Aorta (tissue), 5 donors: ENCODE results near the gene CFAP97D1. TPM values are rescaled to one million over a fixed set of nuclear protein-coding genes. Genes with fewer than 3 reads are reported as not detected.

Source experiments
- ATAC-seq: fragments of 200-7000 bp; cut with Tn5 transposase; one replicate; pipeline ENCODE4 v1.9.1; 2022; ENCODE audit warnings: moderate library complexity; ENCODE audit not compliant: low FRiP score
- DNase-seq, 2 donors: peaks; one replicate each; pipeline ENCODE4 v3.0.0-alpha.2; 2020
- H3K27ac ChIP-seq, 2 donors: one replicate each; pipeline ENCODE4 v1.5.1; 2013; ENCODE audit warnings: low read length in 2 of 2, mild to moderate bottlenecking in 2 of 2, moderate library complexity in 2 of 2, control low read depth in 1 of 2, inconsistent platforms in 1 of 2, low read depth in 1 of 2
- H3K27me3 ChIP-seq, 2 donors: one replicate each; pipeline ENCODE4 v1.6.1; 2013; ENCODE audit warnings: control low read depth in 1 of 2, low read length in 1 of 2, mild to moderate bottlenecking in 1 of 2, moderate library complexity in 1 of 2; ENCODE audit not compliant: insufficient read depth in 2 of 2, control insufficient read depth in 1 of 2
- H3K36me3 ChIP-seq, 2 donors: one replicate each; pipeline ENCODE4 v1.6.1; 2013; ENCODE audit warnings: control low read depth in 1 of 2, low read length in 1 of 2, mild to moderate bottlenecking in 1 of 2; ENCODE audit not compliant: insufficient read depth in 2 of 2, control insufficient read depth in 1 of 2
- H3K4me1 ChIP-seq, 2 donors: one replicate each; pipeline ENCODE4 v1.6.1; 2013; ENCODE audit warnings: low read length in 2 of 2, control low read depth in 1 of 2, mild to moderate bottlenecking in 1 of 2, moderate library complexity in 1 of 2; ENCODE audit not compliant: insufficient read depth in 2 of 2, control insufficient read depth in 1 of 2
- H3K4me3 ChIP-seq, 2 donors: one replicate each; pipeline ENCODE4 v1.5.1; 2013; ENCODE audit warnings: low read length in 2 of 2, control low read depth in 1 of 2, mild to moderate bottlenecking in 1 of 2
- H3K9me3 ChIP-seq: one replicate; pipeline ENCODE4 v1.6.1; 2013; ENCODE audit warnings: mild to moderate bottlenecking, low read length; ENCODE audit not compliant: control insufficient read depth
- WGBS, 2 donors: extraction: QIAGEN DNeasy Blood & Tissue Kit; methylation state at CpG; one replicate each; pipeline ENCODE4 v1.1.7; 2013; 5-methylcytosine and 5-hydroxymethylcytosine counted together
- intact Hi-C, 2 donors: fragments of 100-400 bp; cut with DNase I; formaldehyde crosslinking; loops; one replicate each; pipeline versions ENCODE4 v1.14.2 to v1.15.0; 2022
- polyA plus RNA-seq, 2 donors: library from polyadenylated mRNA; stranded (reverse); fragments of 200-250 nt; gene quantifications; one replicate each; pipeline ENCODE4 v1.2.3, GENCODE V29; 2013
- total RNA-seq, 2 donors: library from RNA; stranded (reverse); fragmentation: NEBNext Ultra II Directional; extraction: Animal tissue kit (Norgen Biotek cat#: 25700); gene quantifications; one replicate each; pipeline ENCODE4 v1.2.1, GENCODE V29; 2021
- donor health status: healthy with polysubstance abuse.
- donor health status: Bipolar disorder and iron deficiency.
- donor health status: DM: no; HTN: no; CAD: no.
- donor health status: DM: no; HTN: no; CAD: no.
- donor health status: DM: yes; HTN: yes; CAD: no.

Gene CFAP97D1
- total and polyA plus RNA-seq, 4 donors = 0.25 TPM; not detected in 3

DNA sequence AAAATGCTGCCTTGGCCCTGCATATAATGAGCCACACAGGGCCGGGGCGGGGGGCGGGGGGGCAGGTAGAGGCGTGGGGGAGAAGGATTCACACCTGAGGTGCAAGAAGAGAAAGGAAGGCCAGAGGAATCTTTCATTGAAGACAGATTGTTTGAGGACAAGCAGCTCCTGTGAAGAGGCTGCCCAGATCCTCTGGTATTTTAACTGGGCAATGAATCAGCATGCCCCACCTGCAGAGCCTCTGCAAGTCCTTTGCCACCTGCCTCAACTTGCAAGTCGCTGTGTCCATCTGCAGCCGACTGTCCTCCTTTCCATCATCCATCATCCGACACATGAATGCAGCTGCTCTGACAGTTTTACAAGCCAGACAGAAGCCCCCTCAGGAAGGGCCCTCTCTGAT, 20.4 kb upstream of the CFAP97D1 start:
- no peaks in the 10 kb centered on the region for H3K9me3 ChIP-seq
- DNase-seq (no peak), ATAC-seq (no peak)
- no peaks in the 10 kb centered on the region for H3K36me3 ChIP-seq
- peak overlapping the region in 1 of 2 donors; percentile 37 for H3K27ac ChIP-seq
- H3K4me1 ChIP-seq = peaks cover 0 to 2% of the 10 kb centered on the region in 2 donors
- H3K4me3 ChIP-seq = no peak overlapping the region
- intact Hi-C loops = loop anchor here (1.0 to 5.0 kb wide), 2 partner anchors 66 to 183 kb away; no protein-coding TSS in a partner anchor
- 62 to 72% methylated on average over 7 of the region's 7 CpGs for WGBS, 2 donors
- no peaks in the 10 kb centered on the region for H3K27me3 ChIP-seq

DNA sequence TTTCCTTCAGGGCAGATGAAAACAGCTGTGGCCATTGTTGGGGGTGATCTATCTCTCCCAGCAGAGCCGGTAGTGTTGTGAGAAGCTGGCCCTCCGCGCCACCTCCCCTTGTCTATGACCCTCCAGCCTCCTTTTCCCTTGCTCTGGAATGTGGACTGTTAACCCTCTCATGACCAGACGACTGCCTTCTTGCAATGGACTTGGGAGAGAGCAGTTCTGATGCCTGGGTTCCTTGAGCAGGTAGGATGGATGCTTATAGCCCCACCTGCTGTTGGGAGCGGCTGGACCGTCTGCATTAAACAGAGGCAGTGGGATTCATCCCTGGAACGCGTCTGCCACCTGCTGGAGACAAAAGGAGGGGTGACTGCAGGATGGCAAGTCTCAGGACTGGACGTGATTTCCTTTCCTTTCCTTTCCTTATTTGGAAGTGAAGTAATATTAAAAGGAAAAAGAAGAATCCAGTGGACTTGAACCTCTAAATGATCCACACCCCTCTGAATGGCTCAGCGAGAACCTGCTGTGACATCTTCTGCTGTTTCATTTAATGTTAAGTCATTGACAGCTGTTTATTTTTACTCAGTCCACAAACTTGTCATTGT, 19.9 kb upstream of the CFAP97D1 start:
- H3K9me3 ChIP-seq = no peaks in the 10 kb centered on the region
- WGBS, 2 donors = 3% methylated on average over 10 of the region's 10 CpGs
- no peaks in the 10 kb centered on the region for H3K27me3 ChIP-seq
- H3K4me3 ChIP-seq = no peak overlapping the region
- DNase-seq (peak; percentile 96 to 98), ATAC-seq (peak; percentile 92)
- intact Hi-C loops = loop anchor here (1.0 to 5.0 kb wide), 2 partner anchors 66 to 183 kb away; no protein-coding TSS in a partner anchor
- H3K36me3 ChIP-seq = no peaks in the 10 kb centered on the region
- peaks cover 0 to 2% of the 10 kb centered on the region in 2 donors for H3K4me1 ChIP-seq
- no peak overlapping the region for H3K27ac ChIP-seq

DNA sequence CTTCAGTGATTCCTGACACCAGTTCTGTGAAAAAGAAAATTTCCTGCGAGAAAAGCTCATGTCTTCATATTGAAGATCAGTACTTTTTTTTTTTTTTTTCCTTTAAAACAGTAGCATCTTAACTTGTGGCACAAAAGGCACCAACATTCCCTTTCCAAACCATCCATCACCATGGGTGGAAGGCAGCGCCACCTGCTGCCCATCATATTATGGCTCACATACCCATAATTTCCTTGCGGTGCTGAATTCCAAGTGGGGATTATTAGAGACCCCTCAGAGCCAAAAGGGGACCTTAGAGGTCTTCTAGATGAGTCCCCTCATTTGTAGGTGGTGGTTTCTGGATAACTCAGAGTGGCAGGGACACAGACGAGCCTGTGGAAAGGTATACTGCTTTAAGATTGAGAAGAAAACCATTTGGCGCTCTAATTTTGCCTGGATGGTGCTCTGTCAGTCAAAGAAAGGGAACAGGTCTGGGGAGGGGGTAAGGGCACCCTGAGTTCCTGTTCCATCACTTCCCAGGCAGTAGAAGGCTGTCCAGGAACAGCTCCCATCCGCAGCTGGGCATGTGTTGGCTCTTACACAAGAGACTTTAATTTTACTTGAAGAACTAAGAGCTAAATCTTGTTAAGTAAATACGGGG, 13.7 kb upstream of the CFAP97D1 start:
- whole genome bisulfite sequencing, 2 donors = 47 to 52% methylated on average over 7 of the region's 7 CpGs
- peak in 1 of 2 donors; percentile 92 for DNase-seq
- Histone ChIP-seq H3K27ac (no peak overlapping the region), H3K27me3 (no peaks in the 10 kb centered on the region), H3K4me1 (peaks cover 0 to 2% of the 10 kb centered on the region in 2 donors), H3K4me3 (no peak overlapping the region), H3K36me3 (peaks cover 2 to 4% of the 10 kb centered on the region in 2 donors), H3K9me3 (no peaks in the 10 kb centered on the region)
- peak; percentile 53 for ATAC-seq
- intact Hi-C loops = no loop called here

DNA sequence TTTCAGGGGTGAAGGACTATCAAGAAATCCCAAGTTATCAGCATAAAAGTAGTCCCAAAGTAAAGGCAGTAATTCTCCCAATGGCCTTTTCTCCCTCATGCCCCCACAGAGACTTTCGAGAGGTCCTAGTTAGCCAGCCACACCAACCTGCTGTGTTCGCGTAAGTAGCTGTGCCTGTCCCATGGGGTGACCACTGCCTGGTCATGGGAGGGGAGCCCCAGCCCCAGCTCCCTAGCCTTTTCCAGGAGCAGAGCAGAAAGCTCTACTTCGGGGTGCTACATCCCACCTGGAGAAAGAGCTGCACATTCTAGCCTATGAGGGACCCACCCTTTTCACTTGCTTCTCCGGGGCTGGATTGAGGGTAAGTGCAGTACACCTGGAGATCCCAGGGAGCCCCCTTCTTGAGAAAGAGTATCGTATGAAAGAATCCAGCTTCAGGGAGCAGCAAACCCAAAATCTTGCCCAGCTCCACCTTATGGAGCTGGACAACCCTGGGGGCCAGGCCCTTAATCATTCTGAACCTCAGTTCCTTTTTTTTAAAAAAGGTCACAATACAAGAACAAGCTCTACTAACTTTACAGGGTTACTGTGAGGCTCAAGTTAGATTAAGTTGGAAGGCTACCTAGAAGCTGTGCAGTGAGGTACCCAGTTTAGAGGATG, 13.1 kb upstream of the CFAP97D1 start:
- ATAC-seq (peak; percentile 34), DNase-seq (no peak)
- 82% methylated on average over 6 of the region's 6 CpGs for WGBS, 2 donors
- intact Hi-C loops = no loop called here
- no peaks in the 10 kb centered on the region for H3K9me3 ChIP-seq
- H3K4me3 ChIP-seq = no peak overlapping the region
- peaks cover 0 to 2% of the 10 kb centered on the region in 2 donors for H3K4me1 ChIP-seq
- no peak overlapping the region for H3K27ac ChIP-seq
- H3K27me3 ChIP-seq = no peaks in the 10 kb centered on the region
- H3K36me3 ChIP-seq = peaks cover 2 to 4% of the 10 kb centered on the region in 2 donors

DNA sequence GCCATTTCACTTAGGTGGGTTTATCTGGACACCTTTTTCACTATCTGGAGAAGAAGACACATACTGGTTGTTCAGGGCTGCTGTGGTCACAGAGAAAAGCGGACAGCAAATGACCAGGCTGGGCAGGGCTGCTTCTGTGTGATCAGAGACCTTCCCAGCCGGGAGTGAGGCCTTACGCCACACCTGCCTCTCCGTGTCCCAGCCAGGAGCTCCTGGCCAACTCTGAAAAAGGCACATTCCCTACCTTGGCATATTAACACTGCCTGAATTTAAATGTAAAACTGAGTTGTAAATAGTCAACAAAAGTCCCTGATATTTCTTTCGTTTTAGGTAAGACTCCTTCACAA, 12.5 kb upstream of the CFAP97D1 start:
- peaks cover 2 to 4% of the 10 kb centered on the region in 2 donors for H3K36me3 ChIP-seq
- intact Hi-C loops = no loop called here
- no peak for DNase-seq

DNA sequence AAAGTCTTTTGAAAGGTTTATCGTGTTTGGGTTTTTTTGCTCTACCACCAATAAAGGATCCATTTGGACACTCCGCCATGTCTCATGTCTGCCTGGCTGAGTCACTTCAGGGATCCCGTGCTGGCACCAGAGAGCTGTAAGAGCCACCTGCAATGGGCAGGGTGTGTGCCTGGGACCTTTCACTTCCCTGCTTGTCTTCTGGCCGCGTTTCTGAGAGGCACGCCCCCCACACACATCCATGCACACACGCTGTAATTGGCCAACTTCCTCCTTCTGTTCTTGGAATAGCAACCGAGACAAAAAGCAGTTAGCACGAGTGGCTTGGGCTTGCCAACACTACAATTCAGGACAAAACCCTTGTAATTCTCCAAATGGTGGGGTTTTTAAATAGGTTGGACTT, 11.9 kb upstream of the CFAP97D1 start:
- Histone ChIP-seq H3K9me3 (no peaks in the 10 kb centered on the region), H3K27ac (no peak overlapping the region), H3K27me3 (no peaks in the 10 kb centered on the region), H3K4me3 (no peak overlapping the region), H3K4me1 (no peaks in the 10 kb centered on the region), H3K36me3 (peaks cover 2 to 4% of the 10 kb centered on the region in 2 donors)
- intact Hi-C loops = no loop called here
- 36 to 38% methylated on average over 9 of the region's 9 CpGs for WGBS, 2 donors
- ATAC-seq (no peak), DNase-seq (peak in 1 of 2 donors; percentile 80)

More for the DNA sequence above, 12.5 kb upstream of the CFAP97D1 start:
- no peaks in the 10 kb centered on the region for H3K4me1 ChIP-seq
- no peak overlapping the region for H3K4me3 ChIP-seq
- ATAC-seq = no peak
- H3K27me3 ChIP-seq = no peaks in the 10 kb centered on the region
- WGBS, 2 donors = 79% methylated on average over 5 of the region's 5 CpGs
- no peak overlapping the region for H3K27ac ChIP-seq
- H3K9me3 ChIP-seq = no peaks in the 10 kb centered on the region

DNA sequence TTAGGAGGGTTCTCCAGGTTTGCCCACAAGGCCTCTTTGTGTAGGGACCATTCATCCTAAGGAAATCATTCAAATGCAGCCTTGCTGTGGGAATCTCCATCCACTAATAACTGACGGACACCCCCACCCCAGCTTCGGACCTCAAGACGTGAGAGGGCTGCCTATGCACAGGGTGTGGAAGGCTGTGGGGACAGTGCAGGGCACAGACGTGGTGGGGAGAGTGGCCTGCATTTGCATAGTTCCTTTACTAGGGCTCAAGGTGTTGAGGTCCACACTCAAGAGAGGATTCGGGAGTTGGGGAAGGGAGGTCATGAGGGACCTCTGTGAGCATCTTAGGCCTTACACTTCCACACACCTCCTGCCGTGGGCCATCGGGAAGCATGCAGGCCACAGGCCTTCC, 11.3 kb upstream of the CFAP97D1 start:
- Histone ChIP-seq H3K4me1 (no peaks in the 10 kb centered on the region), H3K9me3 (no peaks in the 10 kb centered on the region), H3K36me3 (peaks cover 2 to 4% of the 10 kb centered on the region in 2 donors), H3K27ac (no peak overlapping the region), H3K4me3 (no peak overlapping the region), H3K27me3 (no peaks in the 10 kb centered on the region)
- ATAC-seq (no peak), DNase-seq (no peak)
- 89 to 91% methylated on average over 7 of the region's 7 CpGs for whole genome bisulfite sequencing, 2 donors
- intact Hi-C loops = no loop called here

DNA sequence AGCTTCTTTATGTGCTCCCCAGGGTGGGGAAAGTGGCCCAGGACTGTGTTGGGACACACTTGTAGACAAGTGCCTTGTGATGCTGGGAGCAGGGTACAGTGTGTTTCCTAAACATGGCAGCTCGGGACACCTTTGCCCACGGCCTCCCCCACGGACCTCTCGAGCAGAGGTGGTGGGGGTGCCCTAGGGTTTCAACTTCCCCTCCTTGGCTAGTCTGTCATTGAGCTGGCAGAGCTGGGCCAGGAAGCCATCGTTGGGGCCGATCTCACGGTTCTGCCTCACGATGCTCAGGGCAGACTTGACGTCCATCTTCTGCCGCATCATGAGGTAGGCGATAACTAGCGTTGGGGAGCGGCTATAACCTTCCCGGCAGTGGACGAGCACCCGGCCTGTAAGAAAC, 10.8 kb upstream of the CFAP97D1 start:
- intact Hi-C loops = no loop called here
- Histone ChIP-seq H3K4me1 (no peaks in the 10 kb centered on the region), H3K36me3 (peaks cover 2 to 4% of the 10 kb centered on the region in 2 donors), H3K27me3 (no peaks in the 10 kb centered on the region), H3K27ac (no peak overlapping the region), H3K9me3 (no peaks in the 10 kb centered on the region), H3K4me3 (no peak overlapping the region)
- ATAC-seq = no peak
- no peak for DNase-seq
- 86 to 91% methylated on average over 16 of the region's 16 CpGs for WGBS, 2 donors
